Erythroblast (primary cell): ENCODE data around the gene TBC1D19.

Source experiments
- GATA1 ChIP-seq: IDR thresholded peaks from 2 replicates; pipeline ENCODE4 v1.6.1; 2011; ENCODE audit warnings: low read depth, mild to moderate bottlenecking, control low read depth, low read length, moderate library complexity
- POLR2A ChIP-seq: IDR thresholded peaks from 2 replicates; pipeline ENCODE4 v1.6.1; 2011; ENCODE audit warnings: mild to moderate bottlenecking, low read length

DNA sequence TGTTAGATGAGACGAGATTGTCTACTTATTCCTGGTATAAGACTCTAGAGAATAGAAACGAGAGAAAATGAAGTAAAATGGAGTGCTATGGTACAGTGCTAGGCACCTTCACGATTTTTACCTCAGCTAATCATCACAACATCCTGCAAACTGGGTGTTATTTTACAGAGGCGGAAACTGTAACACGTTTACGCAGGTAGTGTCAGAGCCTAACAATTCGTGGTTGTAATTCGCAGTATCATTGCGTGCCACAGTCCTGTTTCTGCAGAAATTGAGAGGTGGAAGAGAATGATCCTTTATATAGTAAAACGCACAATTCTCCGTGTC lies 383 bp upstream of the TBC1D19 start:
- TF ChIP-seq POLR2A (no peak), GATA1 (no peak)
